Naive thymus-derived CD8-positive, alpha-beta T cell (primary cell): ENCODE data around the gene RNASEH2B. TPM values are rescaled to one million over a fixed set of nuclear protein-coding genes. Genes with fewer than 3 reads are reported as not detected.
A peak's percentile ranks its signal among the peaks of the same experiment; 100 is the strongest.

Experiments
- ATAC-seq, 2 donors: fragments of 150-1000 bp; cut with Tn5 transposase in 1 of 2; sonication (Bioruptor Pico), chemical (Tn5 transposase) in 1 of 2; 1 replicate in 1 of 2; 2 replicates in 1 of 2; pipeline ENCODE4 v1.10.0; 2021; ENCODE audit warnings: mild to moderate bottlenecking in 2 of 2, moderate library complexity in 2 of 2
- POLR2A ChIA-PET: fragments of 350-600 bp; sonication (Branson Sonifier 250); formaldehyde crosslinking; loops from one replicate; lab custom pipeline; 2021; ENCODE audit warnings: antibody characterized with exemption; lab: Charles Lee
- DNase-seq, 10 donors: peaks; one replicate each; pipeline versions ENCODE4 v3.0.0 to v3.0.0-alpha.2; 2020 to 2022
- H3K27ac Mint-ChIP-seq, 10 donors: one replicate each; pipeline ENCODE4 v1.8.0; 2020 to 2022; ENCODE audit warnings: mild to moderate bottlenecking in 10 of 10, mixed read lengths in 10 of 10, moderate library complexity in 4 of 10, inconsistent platforms in 1 of 10
- H3K27me3 Mint-ChIP-seq, 5 donors: one replicate each; pipeline ENCODE4 v1.8.0; 2021 to 2022; ENCODE audit warnings: mixed read lengths in 5 of 5
- H3K36me3 Mint-ChIP-seq, 3 donors: one replicate each; pipeline ENCODE4 v1.8.0; 2020 to 2022; ENCODE audit warnings: mixed read lengths in 3 of 3, mild to moderate bottlenecking in 2 of 3, inconsistent platforms in 1 of 3
- H3K4me1 Mint-ChIP-seq, 4 donors: one replicate each; pipeline ENCODE4 v1.8.0; 2021 to 2022; ENCODE audit warnings: mixed read lengths in 4 of 4
- H3K4me3 Mint-ChIP-seq, 10 donors: one replicate each; pipeline ENCODE4 v1.8.0; 2020 to 2022; ENCODE audit warnings: mild to moderate bottlenecking in 10 of 10, mixed read lengths in 10 of 10, moderate library complexity in 6 of 10, inconsistent platforms in 1 of 10
- H3K9me3 Mint-ChIP-seq, 9 donors: one replicate each; pipeline ENCODE4 v1.8.0; 2020 to 2022; ENCODE audit warnings: mixed read lengths in 9 of 9, mild to moderate bottlenecking in 3 of 9, inconsistent platforms in 1 of 9, moderate library complexity in 1 of 9
- polyA plus RNA-seq, 3 donors: library from polyadenylated mRNA; unstranded; fragments of 300-500 nt; fragmentation: Illumina TruSeq; gene quantifications; one replicate each; pipeline ENCODE4 v1.2.3, GENCODE V29; 2021
- total RNA-seq, 8 experiments: library from RNA in 2 of 8; stranded (reverse) in 2 of 8; gene quantifications; one replicate each; pipeline ENCODE4 v1.2.3 and lab custom pipeline; 2021 to 2026

Gene RNASEH2B
- total and polyA plus RNA-seq, 5 experiments from 2014 or later = 78.5 to 118 (median 101) TPM

GRCh38 chr13:51000571-51001260, 91.1 kb downstream of the RNASEH2B start:
- POLR2A ChIA-PET = no interaction called here
- Mint-ChIP-seq H3K36me3 (no peaks in the 10 kb centered on the region), H3K4me1 (peaks cover 0 to 3% (median 0%) of the 10 kb centered on the region in 4 donors), H3K27me3 (peaks cover 2 to 22% (median 9%) of the 10 kb centered on the region in 5 donors), H3K9me3 (no peaks in the 10 kb centered on the region), H3K4me3 (no peak overlapping the region), H3K27ac (peak overlapping the region in 1 of 10 donors; percentile 44)
- ATAC-seq (no peak), DNase-seq (no peak)

- peaks cover 0 to 3% (median 0%) of the 10 kb centered on the region in 4 donors for H3K4me1 Mint-ChIP-seq
- peaks cover 2 to 22% (median 9%) of the 10 kb centered on the region in 5 donors for H3K27me3 Mint-ChIP-seq
- no peak for ATAC-seq
- H3K9me3 Mint-ChIP-seq = no peaks in the 10 kb centered on the region
- DNase-seq = no peak
- H3K27ac Mint-ChIP-seq = no peak overlapping the region
- H3K4me3 Mint-ChIP-seq = no peak overlapping the region
- H3K36me3 Mint-ChIP-seq = no peaks in the 10 kb centered on the region
- POLR2A ChIA-PET = no interaction called here
Measured at GRCh38 chr13:51001335-51001734, 91.7 kb downstream of the RNASEH2B start.

DNA sequence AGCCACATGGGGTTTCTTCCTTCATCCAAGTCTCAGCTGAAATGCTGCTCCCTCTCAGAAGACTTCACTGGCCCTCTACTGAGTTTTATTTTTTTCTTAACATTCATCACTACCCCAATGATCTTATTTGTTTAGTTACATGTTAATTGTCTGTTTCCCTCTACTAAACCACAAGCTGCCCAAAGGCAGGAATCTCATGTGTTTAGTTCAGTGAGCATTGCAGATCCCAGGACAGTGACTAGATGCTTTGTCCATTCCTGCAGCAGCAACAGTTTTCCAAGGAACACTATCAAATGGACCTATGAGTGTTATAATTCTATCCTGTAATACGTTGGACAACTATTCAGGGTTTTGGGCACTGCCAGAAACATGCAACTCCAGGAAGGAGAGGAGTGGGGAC, 93.1 kb downstream of the RNASEH2B start:
- DNase-seq (no peak), ATAC-seq (no peak)
- Mint-ChIP-seq H3K4me1 (peaks cover 0 to 3% (median 0%) of the 10 kb centered on the region in 4 donors), H3K36me3 (no peaks in the 10 kb centered on the region), H3K27me3 (peaks cover 2 to 22% (median 9%) of the 10 kb centered on the region in 5 donors), H3K4me3 (no peak overlapping the region), H3K27ac (no peak overlapping the region), H3K9me3 (no peaks in the 10 kb centered on the region)
- POLR2A ChIA-PET = no interaction called here

DNA sequence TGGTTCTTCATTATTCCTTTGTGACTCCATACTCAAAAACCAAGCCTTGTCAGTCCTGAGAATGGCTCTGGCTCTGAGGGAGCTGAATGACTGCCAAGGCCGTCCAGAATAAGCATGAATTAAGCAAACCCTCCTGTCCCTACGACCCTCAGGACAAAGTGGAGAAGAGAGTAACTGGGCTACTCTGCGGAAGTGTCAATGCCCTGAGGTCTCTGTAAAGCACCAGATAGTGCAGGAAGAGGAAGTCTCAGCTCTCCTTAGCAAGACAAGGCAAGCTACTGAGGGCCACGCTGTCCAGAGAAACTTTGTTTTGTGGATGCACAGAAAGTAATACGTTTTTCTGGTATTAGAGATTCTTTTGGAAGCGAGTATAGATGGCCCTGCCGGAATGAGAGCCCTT, 94.1 kb downstream of the RNASEH2B start:
- no peak for DNase-seq
- Mint-ChIP-seq H3K9me3 (no peaks in the 10 kb centered on the region), H3K36me3 (no peaks in the 10 kb centered on the region), H3K27me3 (peaks cover 2 to 22% (median 9%) of the 10 kb centered on the region in 5 donors), H3K27ac (no peak overlapping the region), H3K4me1 (peaks cover 0 to 3% (median 0%) of the 10 kb centered on the region in 4 donors), H3K4me3 (no peak overlapping the region)
- no peak for ATAC-seq
- POLR2A ChIA-PET = no interaction called here

DNA sequence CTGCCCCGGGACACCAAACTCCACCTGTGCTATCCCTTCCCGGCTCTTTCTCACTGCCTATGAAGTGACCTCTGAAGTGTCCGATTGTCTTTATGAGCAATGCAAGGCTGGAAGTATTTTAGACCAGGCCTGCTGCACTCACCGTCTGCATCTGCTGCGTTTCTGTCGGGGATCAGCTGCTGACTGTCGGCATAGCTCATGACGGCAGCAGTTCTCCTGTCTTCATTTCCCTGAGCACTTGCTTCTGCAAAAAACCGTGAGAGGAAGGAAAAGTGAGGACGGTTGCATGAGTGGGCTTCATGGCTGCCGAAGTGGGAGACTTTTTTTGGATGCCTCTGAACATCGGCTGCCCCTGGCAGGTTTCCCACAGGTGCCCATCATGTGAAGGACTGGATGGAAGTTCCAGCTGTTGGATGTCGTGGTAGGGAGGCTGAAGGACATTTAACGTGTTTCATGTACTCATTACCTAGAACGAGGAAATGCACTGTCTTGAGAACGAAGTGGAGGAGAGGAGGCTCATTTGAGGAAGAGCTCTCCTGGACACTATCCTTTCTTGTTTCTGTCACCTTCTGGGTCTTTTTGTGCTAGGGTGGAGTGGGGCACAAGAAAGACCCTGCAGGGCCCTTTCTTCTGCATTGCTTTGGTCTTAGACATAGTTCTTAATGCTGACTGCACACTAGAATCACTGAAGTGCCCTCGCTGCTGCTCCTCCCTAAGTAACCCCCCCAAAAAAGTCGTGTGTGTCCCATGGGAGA, 94.7 kb downstream of the RNASEH2B start:
- no peaks in the 10 kb centered on the region for H3K36me3 Mint-ChIP-seq
- H3K27me3 Mint-ChIP-seq = peaks cover 2 to 22% (median 9%) of the 10 kb centered on the region in 5 donors
- DNase-seq = no peak
- no peaks in the 10 kb centered on the region for H3K9me3 Mint-ChIP-seq
- H3K27ac Mint-ChIP-seq = no peak overlapping the region
- H3K4me1 Mint-ChIP-seq = peaks cover 0 to 3% (median 0%) of the 10 kb centered on the region in 4 donors
- POLR2A ChIA-PET = no interaction called here
- no peak overlapping the region for H3K4me3 Mint-ChIP-seq
- ATAC-seq = no peak

- DNase-seq (no peak), ATAC-seq (no peak)
- POLR2A ChIA-PET = no interaction called here
Measured at GRCh38 chr13:51004918-51005460, 95.4 kb downstream of the RNASEH2B start.

GRCh38 chr13:51005566-51005965, 96.0 kb downstream of the RNASEH2B start:
- Mint-ChIP-seq H3K4me1 (peaks cover 0 to 3% (median 0%) of the 10 kb centered on the region in 4 donors), H3K9me3 (no peaks in the 10 kb centered on the region), H3K36me3 (no peaks in the 10 kb centered on the region), H3K27me3 (peaks cover 2 to 22% (median 9%) of the 10 kb centered on the region in 5 donors), H3K4me3 (no peak overlapping the region), H3K27ac (no peak overlapping the region)
- DNase-seq (no peak), ATAC-seq (no peak)
- POLR2A ChIA-PET = no interaction called here

More at GRCh38 chr13:51004918-51005460, 95.4 kb downstream of the RNASEH2B start:
- no peak overlapping the region for H3K27ac Mint-ChIP-seq
- no peak overlapping the region for H3K4me3 Mint-ChIP-seq
- no peaks in the 10 kb centered on the region for H3K9me3 Mint-ChIP-seq
- H3K4me1 Mint-ChIP-seq = peaks cover 0 to 3% (median 0%) of the 10 kb centered on the region in 4 donors
- H3K36me3 Mint-ChIP-seq = no peaks in the 10 kb centered on the region
- peaks cover 2 to 22% (median 9%) of the 10 kb centered on the region in 5 donors for H3K27me3 Mint-ChIP-seq

Other genes starting within 250 kb of the RNASEH2B start
- gene DLEU7, start 66.1 kb upstream of the RNASEH2B start, total RNA-seq = not detected
- not detected for gene DLEU7, start 66.1 kb upstream of the RNASEH2B start, polyA plus RNA-seq
- not detected for gene C13orf42, start 201.5 kb downstream of the RNASEH2B start, total RNA-seq
- gene C13orf42, start 201.5 kb downstream of the RNASEH2B start, polyA plus RNA-seq = not detected